Upper lobe of left lung (tissue), 6 donors: Measurements from ENCODE around the gene ZFYVE19. TPM values are rescaled to one million over a fixed set of nuclear protein-coding genes. Genes with fewer than 3 reads are reported as not detected.

Source experiments
- ATAC-seq, 2 donors: fragments of 200-7000 bp; cut with Tn5 transposase; one replicate each; pipeline ENCODE4 v1.9.1; 2022; ENCODE audit warnings: mild to moderate bottlenecking in 2 of 2, moderate library complexity in 2 of 2; ENCODE audit not compliant: low FRiP score in 2 of 2
- DNase-seq, 2 donors: peaks; one replicate each; pipeline ENCODE4 v3.0.0-alpha.2; 2019 to 2020
- H3K27ac ChIP-seq, 4 donors: fragments of 200-600 bp; sonication (generic); one replicate each; pipeline ENCODE4 v1.5.1; 2016 to 2019
- H3K27me3 ChIP-seq, 4 donors: fragments of 200-600 bp; sonication (generic); one replicate each; pipeline ENCODE4 v1.5.1; 2017 to 2019
- H3K36me3 ChIP-seq, 4 donors: fragments of 200-600 bp; sonication (generic); one replicate each; pipeline ENCODE4 v1.5.1; 2016 to 2019
- H3K4me1 ChIP-seq, 4 donors: fragments of 200-600 bp; sonication (generic); one replicate each; pipeline ENCODE4 v1.5.1; 2018 to 2019
- H3K4me3 ChIP-seq, 4 donors: fragments of 200-600 bp; sonication (generic); one replicate each; pipeline ENCODE4 v1.5.1; 2017 to 2019; ENCODE audit warnings: mild to moderate bottlenecking in 2 of 4, moderate library complexity in 1 of 4
- H3K9me3 ChIP-seq, 4 donors: fragments of 200-600 bp; sonication (generic); one replicate each; pipeline ENCODE4 v1.5.1; 2018 to 2019
- CTCF ChIP-seq, 6 experiments: fragments of 450-650 bp in 4 of 6; fragments of 200-600 bp in 2 of 6; sonication (generic) in 2 of 6; IDR thresholded peaks; one replicate each; pipeline ENCODE4 v1.5.1; 2016 to 2019; ENCODE audit warnings: antibody characterized with exemption in 6 of 6
- EP300 ChIP-seq, 4 donors: sonication (generic); formaldehyde crosslinking; IDR thresholded peaks; one replicate each; pipeline ENCODE4 v1.5.1; 2017; ENCODE audit warnings: antibody characterized with exemption in 4 of 4, control low read depth in 2 of 4
- POLR2A ChIP-seq, 4 donors: fragments of 450-650 bp; IDR thresholded peaks; one replicate each; pipeline ENCODE4 v1.5.1; 2016 to 2017; ENCODE audit warnings: antibody characterized with exemption in 4 of 4, mild to moderate bottlenecking in 2 of 4
- POLR2AphosphoS5 ChIP-seq, 2 donors: sonication (generic); formaldehyde crosslinking; IDR thresholded peaks; one replicate each; pipeline ENCODE4 v1.5.1; 2017; ENCODE audit warnings: antibody characterized with exemption in 2 of 2
- WGBS, 2 donors: methylation state at CpG; one replicate each; pipeline ENCODE4 v1.1.5; 2017 to 2018; 5-methylcytosine and 5-hydroxymethylcytosine counted together
- total RNA-seq, 6 donors: library from RNA; depleted of rRNA in 4 of 6; stranded (reverse); fragments of >200 nt in 4 of 6; gene quantifications; one replicate each; pipeline versions ENCODE4 v1.1.0 to v1.2.1, GENCODE V29; 2016 to 2021
- donor health status: DM: no; HTN: no; CAD: no; lungs with moderate emphysema.
- donor health status: DM: no; HTN: yes; CAD: no; lungs with severe emphysema.

Gene ZFYVE19
- total RNA-seq, 6 donors from 2014 or later, result 19.4 to 104 (median 32.5) TPM

GRCh38 chr15:40821195-40821594 lies 14.3 kb downstream of the ZFYVE19 start:
- Histone ChIP-seq H3K36me3 (no peaks in the 10 kb centered on the region), H3K4me3 (no peak overlapping the region), H3K9me3 (no peaks in the 10 kb centered on the region), H3K27ac (no peak overlapping the region), H3K4me1 (no peaks in the 10 kb centered on the region), H3K27me3 (no peaks in the 10 kb centered on the region)
- no peak for DNase-seq
- no peak for TF ChIP-seq POLR2A (IDR thresholded peaks at IDR 0.05)
- TF ChIP-seq CTCF (IDR thresholded peaks at IDR 0.05), result no peak
- no peak for TF ChIP-seq EP300 (IDR thresholded peaks at IDR 0.05)
- TF ChIP-seq POLR2AphosphoS5 (IDR thresholded peaks at IDR 0.05), result no peak
- WGBS, 2 donors, result 84 to 87% methylated on average over 2 of the region's 2 CpGs
- no peak for ATAC-seq

- H3K36me3 ChIP-seq, result no peaks in the 10 kb centered on the region
- H3K4me3 ChIP-seq, result no peak overlapping the region
- no peaks in the 10 kb centered on the region for H3K27me3 ChIP-seq
- WGBS, 2 donors, result 78 to 90% methylated on average over 1 of the region's 1 CpG
- DNase-seq, result no peak
- no peaks in the 10 kb centered on the region for H3K4me1 ChIP-seq
- no peak for ATAC-seq
- H3K27ac ChIP-seq, result no peak overlapping the region
- TF ChIP-seq CTCF (IDR thresholded peaks at IDR 0.05), result no peak
- no peak for TF ChIP-seq POLR2AphosphoS5 (IDR thresholded peaks at IDR 0.05)
- no peak for TF ChIP-seq POLR2A (IDR thresholded peaks at IDR 0.05)
- no peak for TF ChIP-seq EP300 (IDR thresholded peaks at IDR 0.05)
- no peaks in the 10 kb centered on the region for H3K9me3 ChIP-seq
Measured at GRCh38 chr15:40823572-40824343, 16.9 kb downstream of the ZFYVE19 start.

GRCh38 chr15:40825661-40826422 lies 19.0 kb downstream of the ZFYVE19 start:
- Histone ChIP-seq H3K4me3 (no peak overlapping the region), H3K36me3 (no peaks in the 10 kb centered on the region), H3K4me1 (no peaks in the 10 kb centered on the region), H3K27me3 (no peaks in the 10 kb centered on the region), H3K27ac (no peak overlapping the region), H3K9me3 (no peaks in the 10 kb centered on the region)
- peak in 1 of 2 donors; percentile 45 for ATAC-seq
- WGBS, 2 donors, result 51 to 69% methylated on average over 5 of the region's 5 CpGs
- no peak for DNase-seq
- TF ChIP-seq POLR2A (IDR thresholded peaks at IDR 0.05) (no peak), POLR2AphosphoS5 (IDR thresholded peaks at IDR 0.05) (no peak), EP300 (IDR thresholded peaks at IDR 0.05) (no peak), CTCF (IDR thresholded peaks at IDR 0.05) (no peak)

- H3K27ac ChIP-seq, result no peak overlapping the region
- WGBS, 2 donors, result 76 to 82% methylated on average over 4 of the region's 4 CpGs
- DNase-seq, result no peak
- H3K9me3 ChIP-seq, result no peaks in the 10 kb centered on the region
- TF ChIP-seq EP300 (IDR thresholded peaks at IDR 0.05) (no peak), POLR2AphosphoS5 (IDR thresholded peaks at IDR 0.05) (no peak), POLR2A (IDR thresholded peaks at IDR 0.05) (no peak), CTCF (IDR thresholded peaks at IDR 0.05) (no peak)
- no peak overlapping the region for H3K4me3 ChIP-seq
- no peaks in the 10 kb centered on the region for H3K4me1 ChIP-seq
- no peaks in the 10 kb centered on the region for H3K27me3 ChIP-seq
- no peak for ATAC-seq
- no peaks in the 10 kb centered on the region for H3K36me3 ChIP-seq
Measured at GRCh38 chr15:40826423-40827075, 19.7 kb downstream of the ZFYVE19 start.
